ENCODE results near the gene HSPBAP1. TPM values are rescaled to one million over a fixed set of nuclear protein-coding genes. Genes with fewer than 3 reads are reported as not detected.
"Not testable (repeated sequence)": the region's sequence is repeated elsewhere in the genome, so short reads cannot be mapped to it uniquely, and the experiment has no call there.

The HSPBAP1 gene
- total RNA-seq, 1 experiment from 2014 or later: 12.3 TPM

DNA sequence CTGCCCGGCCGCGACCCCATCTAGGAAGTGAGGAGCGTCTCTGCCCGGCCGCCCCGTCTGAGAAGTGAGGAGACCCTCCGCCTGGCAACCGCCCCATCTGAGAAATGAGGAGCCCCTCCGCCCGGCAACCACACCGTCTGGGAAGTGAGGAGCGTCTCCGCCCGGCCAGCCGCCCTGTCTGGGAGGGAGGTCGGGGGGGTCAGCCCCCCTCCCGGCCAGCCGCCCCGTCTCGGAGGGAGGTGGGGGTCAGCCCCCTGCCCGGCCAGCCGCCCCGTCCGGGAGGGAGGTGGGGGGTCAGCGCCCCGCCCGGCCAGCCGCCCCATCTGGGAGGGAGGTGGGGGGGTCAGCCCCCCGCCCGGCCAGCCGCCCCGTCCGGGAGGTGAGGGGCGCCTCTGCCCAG, 46.3 kb downstream of the HSPBAP1 start:
- in situ Hi-C loops (cut with HindIII; ENCODE audit: low sequenced_read_pairs); DNase-seq (ENCODE audit: low spot score): not testable (repeated sequence)

- DNase-seq (ENCODE audit: low spot score): no peak
- in situ Hi-C loops (cut with HindIII; ENCODE audit: low sequenced_read_pairs): no loop called here
Measured at GRCh38 chr3:122745369-122746021, 48.1 kb downstream of the HSPBAP1 start.

GRCh38 chr3:122743581-122744120, 50.0 kb downstream of the HSPBAP1 start:
- no peak for DNase-seq (ENCODE audit: low spot score)
- in situ Hi-C loops (cut with HindIII; ENCODE audit: low sequenced_read_pairs): no loop called here

DNA sequence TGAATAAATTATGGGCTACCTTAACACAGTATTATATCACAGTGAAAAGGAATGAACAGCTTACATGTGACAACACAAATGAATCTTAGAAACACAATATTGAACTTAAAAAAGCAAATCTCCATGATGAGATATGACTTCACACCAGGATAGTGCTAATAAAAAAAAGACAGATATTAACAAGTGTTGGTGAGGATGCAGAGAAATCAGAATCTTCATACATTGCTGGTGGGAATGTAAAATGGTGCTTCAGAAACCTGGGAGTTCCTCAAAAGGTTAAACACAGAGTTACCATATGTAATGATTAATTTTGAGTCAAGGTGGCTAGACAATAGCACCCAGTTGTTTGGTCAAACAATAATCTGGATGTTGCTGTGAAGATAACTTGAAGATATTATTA, 51.4 kb downstream of the HSPBAP1 start:
- in situ Hi-C loops (cut with HindIII; ENCODE audit: low sequenced_read_pairs): no loop called here

DNA sequence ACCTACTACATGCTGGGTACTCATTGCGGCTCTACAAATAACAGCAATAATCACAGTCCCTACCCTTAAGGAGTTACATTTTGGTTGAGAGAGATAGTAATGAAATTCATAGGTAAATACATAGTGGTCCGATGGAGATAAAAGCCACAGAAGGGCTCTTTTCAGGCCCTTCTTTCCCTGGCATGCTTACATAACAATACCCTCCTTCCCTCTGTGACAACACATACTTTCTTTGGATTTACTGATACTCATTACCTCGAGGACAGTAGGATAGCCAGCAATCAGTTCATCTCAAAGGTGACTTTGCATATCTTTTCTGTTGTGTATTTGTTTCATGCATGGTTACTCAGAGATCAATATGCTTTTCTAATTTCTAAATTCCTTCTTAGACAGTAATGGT, 54.5 kb downstream of the HSPBAP1 start:
- in situ Hi-C loops (cut with HindIII; ENCODE audit: low sequenced_read_pairs): no loop called here

More for the DNA sequence above, 51.4 kb downstream of the HSPBAP1 start:
- no peak for DNase-seq (ENCODE audit: low spot score)

GRCh38 chr3:122732682-122733525, 60.7 kb downstream of the HSPBAP1 start:
- in situ Hi-C loops (cut with HindIII; ENCODE audit: low sequenced_read_pairs): not testable (repeated sequence)

More for the DNA sequence above, 54.5 kb downstream of the HSPBAP1 start:
- no peak for DNase-seq (ENCODE audit: low spot score)

GRCh38 chr3:122730240-122730639, 63.4 kb downstream of the HSPBAP1 start:
- DNase-seq (ENCODE audit: low spot score): no peak
- in situ Hi-C loops (cut with HindIII; ENCODE audit: low sequenced_read_pairs): no loop called here

More at GRCh38 chr3:122732682-122733525, 60.7 kb downstream of the HSPBAP1 start:
- DNase-seq (ENCODE audit: low spot score): not testable (repeated sequence)

GRCh38 chr3:122728756-122729514, 64.7 kb downstream of the HSPBAP1 start:
- in situ Hi-C loops (cut with HindIII; ENCODE audit: low sequenced_read_pairs): no loop called here
- DNase-seq (ENCODE audit: low spot score): no peak

DNA sequence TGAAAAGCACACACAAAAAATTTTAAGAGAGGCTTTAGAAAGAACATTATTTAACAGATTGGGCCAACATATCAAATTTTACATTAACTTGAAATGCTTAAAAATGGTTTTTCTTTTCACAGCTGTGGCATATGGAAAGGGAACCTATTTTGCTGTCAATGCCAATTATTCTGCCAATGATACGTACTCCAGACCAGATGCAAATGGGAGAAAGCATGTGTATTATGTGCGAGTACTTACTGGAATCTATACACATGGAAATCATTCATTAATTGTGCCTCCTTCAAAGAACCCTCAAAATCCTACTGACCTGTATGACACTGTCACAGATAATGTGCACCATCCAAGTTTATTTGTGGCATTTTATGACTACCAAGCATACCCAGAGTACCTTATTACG, 65.4 kb downstream of the HSPBAP1 start:
- DNase-seq (ENCODE audit: low spot score): no peak

DNA sequence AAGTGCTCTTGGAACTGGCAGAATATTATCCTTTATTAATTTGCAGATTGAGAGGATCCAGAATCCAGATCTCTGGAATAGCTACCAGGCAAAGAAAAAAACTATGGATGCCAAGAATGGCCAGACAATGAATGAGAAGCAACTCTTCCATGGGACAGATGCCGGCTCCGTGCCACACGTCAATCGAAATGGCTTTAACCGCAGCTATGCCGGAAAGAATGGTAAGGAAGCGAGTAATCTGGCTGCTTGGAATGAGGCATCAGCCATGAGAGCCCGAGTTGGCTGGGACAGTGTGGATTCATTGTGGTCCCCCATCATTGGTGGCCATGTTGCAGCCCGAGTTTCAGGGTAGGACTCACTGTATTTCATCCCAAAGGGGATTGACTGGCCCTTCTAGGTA, 65.9 kb downstream of the HSPBAP1 start:
- in situ Hi-C loops (cut with HindIII; ENCODE audit: low sequenced_read_pairs): no loop called here

More for the DNA sequence above, 65.4 kb downstream of the HSPBAP1 start:
- in situ Hi-C loops (cut with HindIII; ENCODE audit: low sequenced_read_pairs): no loop called here

GRCh38 chr3:122727294-122727693, 66.3 kb downstream of the HSPBAP1 start:
- in situ Hi-C loops (cut with HindIII; ENCODE audit: low sequenced_read_pairs): no loop called here
- no peak for DNase-seq (ENCODE audit: low spot score)

More for the DNA sequence above, 65.9 kb downstream of the HSPBAP1 start:
- no peak for DNase-seq (ENCODE audit: low spot score)

- no peak for DNase-seq (ENCODE audit: low spot score)
- in situ Hi-C loops (cut with HindIII; ENCODE audit: low sequenced_read_pairs): no loop called here
Measured at GRCh38 chr3:122725106-122725505, 68.5 kb downstream of the HSPBAP1 start.

DNA sequence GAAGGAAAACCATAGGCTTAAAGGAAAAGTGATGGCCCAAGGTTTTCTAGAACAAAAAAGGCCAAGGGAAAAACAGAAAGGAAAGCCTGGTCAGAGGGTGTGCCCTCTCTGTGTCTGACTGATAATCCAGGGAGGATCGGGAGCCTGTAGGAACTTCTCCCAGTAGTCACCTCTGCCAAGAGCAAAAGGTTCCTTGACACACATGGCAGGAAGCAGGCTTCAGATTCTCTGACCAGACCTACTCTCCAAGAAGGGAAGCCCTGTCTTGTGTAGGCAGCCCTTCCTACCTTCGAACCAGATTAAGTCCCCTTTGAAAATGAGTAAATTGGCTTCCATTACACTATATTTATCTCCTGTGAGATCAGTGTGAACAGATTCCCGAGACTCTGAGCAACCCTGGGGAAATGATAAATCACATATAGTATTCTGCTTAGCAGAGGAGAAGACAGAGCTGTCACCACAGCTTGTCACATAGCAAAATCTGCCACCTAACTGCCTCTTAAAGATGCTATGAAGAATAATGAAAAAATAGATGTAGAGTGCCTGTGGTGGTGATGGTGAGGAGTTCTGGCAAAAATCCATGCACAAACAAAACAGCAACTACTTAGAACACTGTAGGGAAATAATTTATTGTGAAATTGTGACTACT, 74.2 kb downstream of the HSPBAP1 start:
- DNase-seq (ENCODE audit: low spot score): no peak
- in situ Hi-C loops (cut with HindIII; ENCODE audit: low sequenced_read_pairs): no loop called here

DNA sequence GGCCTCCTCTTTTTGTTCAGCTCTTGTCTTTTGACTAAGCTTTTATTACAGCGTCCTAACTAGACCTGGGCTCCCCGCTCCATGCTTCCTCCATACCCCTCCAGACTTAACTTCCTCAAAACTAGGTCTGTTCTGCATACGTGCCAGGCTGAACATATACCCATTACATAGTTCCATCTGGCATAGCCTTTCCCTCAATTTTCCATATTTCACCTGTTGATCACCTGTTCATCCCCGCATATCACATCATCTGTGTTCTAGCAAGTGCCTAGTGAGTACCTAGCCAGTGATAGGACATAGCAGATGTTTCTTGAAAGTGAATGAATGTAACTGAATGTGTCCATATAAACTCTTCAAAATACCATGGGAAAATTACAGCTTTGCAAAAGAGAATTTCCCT, 77.0 kb downstream of the HSPBAP1 start:
- in situ Hi-C loops (cut with HindIII; ENCODE audit: low sequenced_read_pairs): no loop called here
- no peak for DNase-seq (ENCODE audit: low spot score)

DNA sequence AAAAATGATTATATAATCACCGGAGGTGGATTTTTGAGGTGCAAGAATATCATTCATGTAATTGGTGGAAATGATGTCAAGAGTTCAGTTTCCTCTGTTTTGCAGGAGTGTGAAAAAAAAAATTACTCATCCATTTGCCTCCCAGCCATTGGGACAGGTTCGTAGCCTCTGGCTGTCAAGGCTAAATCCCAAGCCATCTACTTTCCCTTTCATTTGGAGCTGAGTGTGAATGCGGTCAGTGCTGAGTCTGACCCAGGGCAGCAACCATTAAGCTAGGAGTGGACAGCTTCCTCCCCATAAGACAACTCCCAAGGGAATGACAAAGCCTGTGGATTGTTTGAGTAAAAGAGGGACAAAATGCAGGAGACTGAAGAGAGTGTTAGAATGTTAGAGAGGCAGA, 79.4 kb downstream of the HSPBAP1 start:
- in situ Hi-C loops (cut with HindIII; ENCODE audit: low sequenced_read_pairs): no loop called here

GRCh38 chr3:122710616-122711251, 82.9 kb downstream of the HSPBAP1 start:
- in situ Hi-C loops (cut with HindIII; ENCODE audit: low sequenced_read_pairs); DNase-seq (ENCODE audit: low spot score): not testable (repeated sequence)

More for the DNA sequence above, 79.4 kb downstream of the HSPBAP1 start:
- DNase-seq (ENCODE audit: low spot score): no peak

DNA sequence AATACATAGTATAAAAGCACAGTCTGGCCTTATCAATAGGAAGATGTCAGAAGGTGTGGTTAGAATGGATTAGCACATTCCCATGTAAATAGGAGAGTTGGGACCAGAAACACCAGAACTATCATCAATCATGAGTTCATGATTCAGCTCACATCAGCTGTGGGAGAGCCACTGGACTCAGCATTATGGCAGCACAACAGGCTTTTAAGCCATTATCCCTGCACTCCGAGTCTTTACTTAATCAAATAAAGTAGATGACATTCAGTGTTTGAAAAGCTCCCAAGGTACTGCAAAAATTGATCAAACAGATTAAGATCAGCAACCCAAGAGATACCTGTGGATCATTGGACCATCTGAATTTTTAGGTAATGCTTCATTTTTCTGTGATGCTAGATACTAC, 88.3 kb downstream of the HSPBAP1 start:
- in situ Hi-C loops (cut with HindIII; ENCODE audit: low sequenced_read_pairs): no loop called here
- DNase-seq (ENCODE audit: low spot score): no peak

DNA sequence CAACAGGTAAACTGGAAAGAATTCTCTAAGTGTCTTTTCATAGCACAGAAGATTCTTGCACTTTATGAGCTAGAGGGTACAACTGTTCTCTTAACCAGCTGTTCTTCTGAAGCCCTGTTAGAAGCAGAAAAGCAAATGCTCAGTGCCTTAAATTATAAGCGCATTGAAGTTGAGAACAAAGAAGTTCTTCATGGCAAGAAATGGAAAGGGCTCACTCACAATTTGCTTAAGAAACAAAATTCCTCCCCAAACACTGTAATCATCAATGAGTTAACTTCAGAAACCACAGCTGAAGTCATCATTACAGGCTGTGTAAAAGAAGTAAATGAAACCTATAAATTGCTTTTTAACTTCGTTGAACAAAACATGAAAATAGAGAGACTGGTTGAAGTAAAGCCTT, 93.4 kb downstream of the HSPBAP1 start:
- no peak for DNase-seq (ENCODE audit: low spot score)
- in situ Hi-C loops (cut with HindIII; ENCODE audit: low sequenced_read_pairs): no loop called here

Data from G401 (cell line).